GM12865 (cell line): Measurements from ENCODE around the gene GRB2.
A peak's percentile ranks its signal among the peaks of the same experiment; 100 is the strongest.

Experiments
- DNase-seq: peaks from one replicate; pipeline ENCODE4 v3.0.0; 2010; ENCODE audit warnings: low read depth
- H3K4me3 ChIP-seq: 2 replicates; pipeline ENCODE4 v1.5.1; 2011; ENCODE audit warnings: mild to moderate bottlenecking, low read depth, low read length, control low read depth
- CTCF ChIP-seq: IDR thresholded peaks from 2 replicates; pipeline ENCODE4 v1.5.1; 2011; ENCODE audit warnings: low read length, control low read depth, low read depth, inconsistent platforms; ENCODE audit not compliant: insufficient read depth; ENCODE audit errors: missing control alignments

The GRB2 gene

GRCh38 chr17:75364078-75364477, 41.4 kb downstream of the GRB2 start:
- H3K4me3 ChIP-seq = no peak overlapping the region
- DNase-seq = no peak
- no peak for TF ChIP-seq CTCF

GRCh38 chr17:75361996-75362395, 43.5 kb downstream of the GRB2 start:
- no peak overlapping the region for H3K4me3 ChIP-seq
- no peak for TF ChIP-seq CTCF
- no peak for DNase-seq

GRCh38 chr17:75361344-75361743, 44.1 kb downstream of the GRB2 start:
- no peak for TF ChIP-seq CTCF
- no peak for DNase-seq
- no peak overlapping the region for H3K4me3 ChIP-seq

- no peak for DNase-seq
- no peak overlapping the region for H3K4me3 ChIP-seq
- no peak for TF ChIP-seq CTCF
Measured at GRCh38 chr17:75356260-75356937, 49.1 kb downstream of the GRB2 start.

GRCh38 chr17:75353176-75353575, 52.3 kb downstream of the GRB2 start:
- TF ChIP-seq CTCF = no peak
- H3K4me3 ChIP-seq = no peak overlapping the region
- DNase-seq = no peak

GRCh38 chr17:75352079-75352569, 53.4 kb downstream of the GRB2 start:
- TF ChIP-seq CTCF = no peak
- DNase-seq = peak; percentile 38
- H3K4me3 ChIP-seq = no peak overlapping the region

- DNase-seq = no peak
- TF ChIP-seq CTCF = no peak
- H3K4me3 ChIP-seq = no peak overlapping the region
Measured at GRCh38 chr17:75350706-75351105, 54.8 kb downstream of the GRB2 start.
